HepG2 (cell line): Measurements from ENCODE around the gene ZCCHC24. TPM values are rescaled to one million over a fixed set of nuclear protein-coding genes. Genes with fewer than 3 reads are reported as not detected.

Source experiments
- ATAC-seq: fragments of 200-7000 bp; cut with Tn5 transposase; 3 replicates; pipeline ENCODE4 v1.9.1; 2020; ENCODE audit warnings: mild to moderate bottlenecking, moderate library complexity
- BruUV-seq: library from RNA; stranded (reverse); fragments of 400-500 nt; replicated peaks from 2 replicates; lab custom pipeline; 2021; lab: Mats Ljungman, UMichigan
- CTCF ChIA-PET: fragments of 300-600 bp; formaldehyde crosslinking; extraction: SDS; loops from one replicate; lab custom pipeline; 2021; ENCODE audit warnings: low total read pairs, inconsistent platforms, low intra/inter-chr PET ratio; lab: Yijun Ruan, JAX
- POLR2A ChIA-PET: fragments of 350-600 bp; sonication (Branson Sonifier 250); formaldehyde crosslinking; loops from one replicate; lab custom pipeline; 2020; ENCODE audit warnings: antibody characterized with exemption, inconsistent platforms; lab: Yijun Ruan, JAX
- DNase-seq: peaks from one replicate; pipeline ENCODE4 v3.0.0-alpha.2; 2015; ENCODE audit warnings: low spot score
- FAIRE-seq: peaks from 3 replicates; lab custom pipeline; 2011; peaks lifted over from hg19 to GRCh38; lab: Jason Lieb, UNC
- H2AFZ ChIP-seq: one replicate; pipeline ENCODE4 v1.6.1; 2011; ENCODE audit warnings: low read length, inconsistent platforms
- H3K27ac ChIP-seq: fragments of 300-600 bp; 3 replicates; pipeline ENCODE4 v1.8.0; 2011; ENCODE audit warnings: mixed run types, mild to moderate bottlenecking, mixed read lengths, low read length, inconsistent platforms; ENCODE audit not compliant: insufficient read depth; ENCODE audit errors: extremely low read length
- H3K27me3 ChIP-seq, 2 experiments: fragments of 200-600 bp in 1 of 2; 2 replicates in 1 of 2; 3 replicates in 1 of 2; pipeline versions ENCODE4 v1.6.0 to v1.8.0; 2011; ENCODE audit warnings: low read length in 2 of 2, mild to moderate bottlenecking in 2 of 2, moderate library complexity in 2 of 2, inconsistent platforms in 1 of 2; ENCODE audit not compliant: insufficient read depth in 2 of 2, control insufficient read depth in 1 of 2
- H3K36me3 ChIP-seq, 2 experiments: fragments of 200-600 bp in 1 of 2; replicated peaks in 1 of 2; 2 replicates in 1 of 2; 3 replicates in 1 of 2; pipeline versions ENCODE4 v1.5.1 to v1.8.0; 2011; ENCODE audit warnings: low read length in 2 of 2, inconsistent platforms in 1 of 2; ENCODE audit not compliant: insufficient read depth in 2 of 2, control insufficient read depth in 1 of 2
- H3K4me1 ChIP-seq: 2 replicates; pipeline ENCODE4 v1.5.1; 2012; ENCODE audit warnings: low read length, inconsistent platforms; ENCODE audit not compliant: insufficient read depth
- H3K4me2 ChIP-seq: 2 replicates; pipeline ENCODE4 v1.6.0; 2011; ENCODE audit warnings: low read depth, low read length, inconsistent platforms
- H3K4me3 ChIP-seq, 3 experiments: fragments of 200-600 bp in 1 of 3; sonication (generic), shearing (Covaris generic) in 1 of 3; replicated peaks in 1 of 3; 2 replicates each; pipeline ENCODE4 v1.5.1; 2011 to 2016; ENCODE audit warnings: low read length in 3 of 3, inconsistent platforms in 2 of 3, low read depth in 2 of 3, mild to moderate bottlenecking in 2 of 3, control low read depth in 1 of 3, mixed read lengths in 1 of 3; ENCODE audit not compliant: insufficient read depth in 1 of 3
- H3K79me2 ChIP-seq: one replicate; pipeline ENCODE4 v1.6.1; 2011; ENCODE audit warnings: low read length, inconsistent platforms; ENCODE audit not compliant: insufficient read depth
- H3K9ac ChIP-seq: 2 replicates; pipeline ENCODE4 v1.6.0; 2011; ENCODE audit warnings: mild to moderate bottlenecking, low read depth, low read length, inconsistent platforms; ENCODE audit not compliant: insufficient read depth
- H3K9me3 ChIP-seq: 2 replicates; pipeline ENCODE4 v1.5.1; 2012; ENCODE audit warnings: mild to moderate bottlenecking, low read length
- H4K20me1 ChIP-seq: 2 replicates; pipeline ENCODE4 v1.6.0; 2011; ENCODE audit warnings: inconsistent platforms, mild to moderate bottlenecking, low read length, moderate library complexity; ENCODE audit not compliant: insufficient read depth
- HOXA9 ChIP-seq: sonication (generic); formaldehyde crosslinking; IDR thresholded peaks from 2 replicates; pipeline ENCODE4 v1.8.1; 2022; ENCODE audit warnings: missing genetic modification reagents, mild to moderate bottlenecking, moderate library complexity, borderline replicate concordance
- IRF2 ChIP-seq: IDR thresholded peaks from 2 replicates; pipeline ENCODE4 v1.6.1; 2018; ENCODE audit warnings: missing genetic modification reagents, missing compliant biosample characterization
- MAFG ChIP-seq: sonication (generic); formaldehyde crosslinking; IDR thresholded peaks from 2 replicates; pipeline ENCODE4 v1.5.1; 2020; ENCODE audit warnings: mild to moderate bottlenecking, missing genetic modification reagents
- NCOA1 ChIP-seq: sonication (generic); formaldehyde crosslinking; IDR thresholded peaks from 2 replicates; pipeline ENCODE4 v1.9.0; 2021; ENCODE audit warnings: missing genetic modification reagents
- PRMT3 ChIP-seq: sonication (generic); formaldehyde crosslinking; IDR thresholded peaks from 2 replicates; pipeline ENCODE4 v1.8.1; 2022; ENCODE audit warnings: low read depth, mild to moderate bottlenecking, moderate library complexity, missing genetic modification reagents, borderline replicate concordance
- SALL2 ChIP-seq: sonication (generic); formaldehyde crosslinking; IDR thresholded peaks from 2 replicates; pipeline ENCODE4 v1.8.1; 2023; ENCODE audit warnings: mild to moderate bottlenecking, missing genetic modification reagents, inconsistent platforms
- ZBTB37 ChIP-seq: sonication (generic); formaldehyde crosslinking; IDR thresholded peaks from 2 replicates; pipeline ENCODE4 v1.4.0; 2020; ENCODE audit warnings: mild to moderate bottlenecking, missing genetic modification reagents
- ZFY ChIP-seq: sonication (generic); formaldehyde crosslinking; IDR thresholded peaks from 2 replicates; pipeline ENCODE4 v1.4.0; 2020; ENCODE audit warnings: missing genetic modification reagents
- ZKSCAN5 ChIP-seq: sonication (generic); formaldehyde crosslinking; IDR thresholded peaks from 2 replicates; pipeline ENCODE4 v1.5.1; 2020; ENCODE audit warnings: mild to moderate bottlenecking, missing genetic modification reagents
- ZNF207 ChIP-seq: fragments of 450-650 bp; IDR thresholded peaks from 2 replicates; pipeline ENCODE4 v1.6.1; 2016; ENCODE audit warnings: antibody characterized with exemption, borderline replicate concordance
- ZNF746 ChIP-seq: sonication (generic); formaldehyde crosslinking; IDR thresholded peaks from 2 replicates; pipeline ENCODE4 v1.8.0; 2022; ENCODE audit warnings: mild to moderate bottlenecking, missing genetic modification reagents
- ZZZ3 ChIP-seq: sonication (generic); formaldehyde crosslinking; IDR thresholded peaks from 2 replicates; pipeline ENCODE4 v1.4.0; 2020; ENCODE audit warnings: missing genetic modification reagents, mild to moderate bottlenecking, borderline replicate concordance
- WGBS: methylation state at CpG from one replicate; pipeline ENCODE4 v1.1.6; 2017; ENCODE audit warnings: low lambda C conversion rate; 5-methylcytosine and 5-hydroxymethylcytosine counted together
- in situ Hi-C: cut with HindIII; loops from 2 replicates; pipeline ENCODE4 v1.10.0; 2017; ENCODE audit warnings: low pct_unique_long_range_greater_than_20kb; ENCODE audit not compliant: extremely low pct_ligation_motif_present
- intact Hi-C: fragments of 100-400 bp; cut with micrococcal nuclease; formaldehyde crosslinking; loops from one replicate; pipeline ENCODE4 v1.10.0; 2022; ENCODE audit not compliant: unreplicated experiment
- polyA plus RNA-seq, 8 experiments: library from polyadenylated mRNA; depleted of rRNA in 3 of 8; stranded (reverse) in 7 of 8; unstranded in 1 of 8; fragments of >200 nt; fragmentation: Illumina TruSeq in 4 of 8; extraction: Trizol in 4 of 8; gene quantifications; 2 replicates each; pipeline versions ENCODE4 v1.2.1 to v1.2.3, GENCODE V29; 2011 to 2016; ENCODE audit warnings: low read depth in 4 of 8, missing spikeins in 1 of 8, mixed read lengths in 1 of 8; ENCODE audit not compliant: insufficient read depth in 1 of 8
- total RNA-seq, 5 experiments: library from RNA; depleted of rRNA; stranded (reverse); fragments of >200 nt; fragmentation: Illumina TruSeq; extraction: Trizol; gene quantifications; 2 replicates each; pipeline ENCODE4 v1.2.3, GENCODE V29; 2016; ENCODE audit warnings: low read depth in 1 of 5
- TF ChIP-seq, protein P1 (sequence below): sonication (generic); formaldehyde crosslinking; IDR thresholded peaks from 2 replicates; pipeline ENCODE4 v1.5.0; 2020; ENCODE audit warnings: missing genetic modification reagents

Gene ZCCHC24
- total and polyA plus RNA-seq, 2 of the 13 experiments (the other 11 are each of a cell fraction or from before 2014, with no cell fraction given) = 3.1 to 7.9 TPM

DNA sequence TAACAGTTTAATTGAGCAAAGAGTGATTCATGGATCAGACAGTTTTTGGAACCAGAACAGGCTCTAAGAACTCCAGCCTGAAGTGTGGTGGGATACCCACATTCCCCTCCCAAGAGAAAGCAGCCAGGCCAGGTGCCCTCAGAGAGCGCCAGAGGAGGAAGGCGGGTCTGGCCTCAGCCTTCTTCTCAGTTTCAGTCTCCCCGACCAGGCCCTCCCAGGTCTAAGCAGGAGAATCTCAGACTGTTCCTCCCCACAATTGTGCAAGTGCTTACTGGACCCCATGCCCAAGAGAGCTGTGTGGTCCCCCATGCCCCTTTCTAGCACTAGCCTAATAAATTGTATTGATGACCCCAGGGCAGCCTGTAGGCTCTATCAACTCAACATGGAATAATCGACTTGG lies 72.6 kb downstream of the ZCCHC24 start:
- CTCF ChIA-PET = no interaction called here
- FAIRE-seq = no peak
- Histone ChIP-seq H3K36me3 (no peaks in the 10 kb centered on the region), H3K4me3 (no peak overlapping the region), H4K20me1 (no peaks in the 10 kb centered on the region), H3K9me3 (no peaks in the 10 kb centered on the region), H3K27ac (no peak overlapping the region), H3K4me1 (peaks cover 25% of the 10 kb centered on the region), H3K79me2 (no peaks in the 10 kb centered on the region), H2AFZ (no peak overlapping the region), H3K9ac (no peak overlapping the region), H3K27me3 (no peaks in the 10 kb centered on the region), H3K4me2 (no peak overlapping the region)
- TF ChIP-seq ZZZ3 (CRISPR knock-in tag) (no peak), ZFY (CRISPR knock-in tag) (no peak), ZKSCAN5 (CRISPR knock-in tag) (no peak), PRMT3 (CRISPR knock-in tag) (no peak), HOXA9 (CRISPR knock-in tag) (no peak), ZBTB37 (CRISPR knock-in tag) (no peak), SALL2 (CRISPR knock-in tag) (no peak), NCOA1 (CRISPR knock-in tag) (no peak), ZNF207 (no peak), MAFG (CRISPR knock-in tag) (no peak), ZNF746 (CRISPR knock-in tag) (no peak), IRF2 (CRISPR knock-in tag) (no peak)
- TF ChIP-seq, protein P1, sequence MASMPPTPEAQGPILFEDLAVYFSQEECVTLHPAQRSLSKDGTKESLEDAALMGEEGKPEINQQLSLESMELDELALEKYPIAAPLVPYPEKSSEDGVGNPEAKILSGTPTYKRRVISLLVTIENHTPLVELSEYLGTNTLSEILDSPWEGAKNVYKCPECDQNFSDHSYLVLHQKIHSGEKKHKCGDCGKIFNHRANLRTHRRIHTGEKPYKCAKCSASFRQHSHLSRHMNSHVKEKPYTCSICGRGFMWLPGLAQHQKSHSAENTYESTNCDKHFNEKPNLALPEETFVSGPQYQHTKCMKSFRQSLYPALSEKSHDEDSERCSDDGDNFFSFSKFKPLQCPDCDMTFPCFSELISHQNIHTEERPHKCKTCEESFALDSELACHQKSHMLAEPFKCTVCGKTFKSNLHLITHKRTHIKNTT = no peak
- in situ Hi-C loops (no loop called here), intact Hi-C loops (no loop called here)
- no peak for ATAC-seq
- POLR2A ChIA-PET = no interaction called here
- no TSS peak for BruUV-seq
- 45% methylated on average over 4 of the region's 4 CpGs for WGBS
- no peak for DNase-seq
